ENCODE data around the gene CTXND1.

GRCh38 chr15:80285379-80285778 is 33.4 kb upstream of the CTXND1 start:
- TF ChIP-seq POLR2AphosphoS5 (IDR thresholded peaks at IDR 0.05; ENCODE audit: borderline replicate concordance, low read depth, low read length): no peak
- no peak for TF ChIP-seq EZH2 (IDR thresholded peaks at IDR 0.05)
- TF ChIP-seq FOXP2 (optimal IDR thresholded peaks at IDR 0.05; ENCODE audit: control extremely low read depth, extremely low read length, insufficient read depth): no peak

All from SK-N-MC (cell line).